ENCODE results near the gene DAB1. TPM values are rescaled to one million over a fixed set of nuclear protein-coding genes. Genes with fewer than 3 reads are reported as not detected.

Gene DAB1
- polyA plus RNA-seq, 1 donor from 2014 or later, result 11.4 TPM

- Histone ChIP-seq H3K9ac (ENCODE audit: low read length) (no peak overlapping the region), H3K4me3 (ENCODE audit: low read length) (no peak overlapping the region), H3K9me2 (ENCODE audit: insufficient read depth, low read length) (no peaks in the 10 kb centered on the region), H3F3A (ENCODE audit: insufficient read depth, low read length, poor library complexity, severe bottlenecking) (no peaks in the 10 kb centered on the region), H3K36me3 (ENCODE audit: insufficient read depth, low read length) (no peaks in the 10 kb centered on the region), H3K4me2 (ENCODE audit: low read length) (no peak overlapping the region), H3K9me3 (ENCODE audit: low read length) (no peaks in the 10 kb centered on the region), H3K27ac (ENCODE audit: low read length) (no peak overlapping the region), H3K79me2 (replicated peaks; ENCODE audit: insufficient read depth, low read length) (no peaks in the 10 kb centered on the region), H4K20me1 (ENCODE audit: insufficient read depth) (no peaks in the 10 kb centered on the region), H3K27me3 (ENCODE audit: insufficient read depth, low read depth, low read length) (no peaks in the 10 kb centered on the region), H2AFZ (ENCODE audit: low read depth, low read length) (no peak overlapping the region)
- TF ChIP-seq REST (IDR thresholded peaks at IDR 0.05; ENCODE audit: borderline replicate concordance) (no peak), TAF1 (IDR thresholded peaks at IDR 0.05; ENCODE audit: low read depth) (no peak), MXI1 (conservative IDR thresholded peaks at IDR 0.05; ENCODE audit: poor library complexity, severe bottlenecking) (no peak), SMC3 (conservative IDR thresholded peaks at IDR 0.05; ENCODE audit: poor library complexity) (no peak), RAD21 (conservative IDR thresholded peaks at IDR 0.05) (no peak), EZH2 (IDR thresholded peaks at IDR 0.05; ENCODE audit: borderline replicate concordance, insufficient read depth, low read length, poor library complexity, severe bottlenecking) (no peak), POLR2AphosphoS5 (IDR thresholded peaks at IDR 0.05) (no peak), EP300 (conservative IDR thresholded peaks at IDR 0.05; ENCODE audit: poor library complexity, severe bottlenecking) (no peak), CTCF (IDR thresholded peaks at IDR 0.05; ENCODE audit: poor library complexity, severe bottlenecking) (no peak)
These were observed 440.4 kb downstream of the DAB1 start for GRCh38 chr1:56983484-56983883.

- Histone ChIP-seq H3K9ac (ENCODE audit: low read length) (no peak overlapping the region), H3K36me3 (ENCODE audit: insufficient read depth, low read length) (no peaks in the 10 kb centered on the region), H3K4me2 (ENCODE audit: low read length) (no peak overlapping the region), H3K27me3 (ENCODE audit: insufficient read depth, low read depth, low read length) (no peaks in the 10 kb centered on the region), H3K27ac (ENCODE audit: low read length) (no peak overlapping the region), H4K20me1 (ENCODE audit: insufficient read depth) (no peaks in the 10 kb centered on the region), H3K79me2 (replicated peaks; ENCODE audit: insufficient read depth, low read length) (no peaks in the 10 kb centered on the region), H3K9me2 (ENCODE audit: insufficient read depth, low read length) (no peaks in the 10 kb centered on the region), H3F3A (ENCODE audit: insufficient read depth, low read length, poor library complexity, severe bottlenecking) (no peaks in the 10 kb centered on the region), H3K4me3 (ENCODE audit: low read length) (no peak overlapping the region), H3K9me3 (ENCODE audit: low read length) (no peaks in the 10 kb centered on the region), H2AFZ (ENCODE audit: low read depth, low read length) (no peak overlapping the region)
- TF ChIP-seq POLR2AphosphoS5 (IDR thresholded peaks at IDR 0.05) (no peak), MXI1 (conservative IDR thresholded peaks at IDR 0.05; ENCODE audit: poor library complexity, severe bottlenecking) (no peak), CTCF (IDR thresholded peaks at IDR 0.05; ENCODE audit: poor library complexity, severe bottlenecking) (no peak), EZH2 (IDR thresholded peaks at IDR 0.05; ENCODE audit: borderline replicate concordance, insufficient read depth, low read length, poor library complexity, severe bottlenecking) (no peak), RAD21 (conservative IDR thresholded peaks at IDR 0.05) (no peak), SMC3 (conservative IDR thresholded peaks at IDR 0.05; ENCODE audit: poor library complexity) (no peak), TAF1 (IDR thresholded peaks at IDR 0.05; ENCODE audit: low read depth) (no peak)
These were observed 443.7 kb downstream of the DAB1 start for GRCh38 chr1:56979986-56980755.

Measured in neural cell (in vitro differentiated cells).